ENCODE results near the gene SORCS2.

Gene SORCS2

GRCh38 chr4:7367406-7367805 lies 175.1 kb downstream of the SORCS2 start:
- DNase-seq (ENCODE audit: low read depth in 3 of 3, low spot score in 1 of 3): no peak

- no peak for DNase-seq (ENCODE audit: low read depth in 3 of 3, low spot score in 1 of 3)
Observed at GRCh38 chr4:7367864-7368277, 175.5 kb downstream of the SORCS2 start.

DNA sequence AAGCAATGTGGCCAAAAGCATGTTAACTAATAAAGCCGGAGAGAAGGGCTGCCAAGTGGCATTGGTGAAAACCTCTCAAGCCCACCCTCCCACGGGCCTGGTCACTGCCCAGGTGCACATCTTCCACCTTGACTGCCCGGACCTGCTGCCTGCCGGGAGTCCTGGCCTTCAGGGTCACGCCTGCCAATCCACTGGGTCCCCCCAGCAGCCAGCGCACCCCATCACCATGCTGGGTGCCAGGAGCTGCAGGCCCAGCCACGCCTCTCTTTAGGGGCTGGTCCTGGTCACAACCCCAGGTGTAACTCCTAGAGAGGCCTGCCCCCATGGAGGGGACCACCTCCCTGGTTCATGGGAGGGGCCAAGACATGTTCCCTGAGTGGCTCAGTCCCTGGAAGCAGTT lies 176.0 kb downstream of the SORCS2 start:
- DNase-seq (ENCODE audit: low read depth in 3 of 3, low spot score in 1 of 3): no peak

DNA sequence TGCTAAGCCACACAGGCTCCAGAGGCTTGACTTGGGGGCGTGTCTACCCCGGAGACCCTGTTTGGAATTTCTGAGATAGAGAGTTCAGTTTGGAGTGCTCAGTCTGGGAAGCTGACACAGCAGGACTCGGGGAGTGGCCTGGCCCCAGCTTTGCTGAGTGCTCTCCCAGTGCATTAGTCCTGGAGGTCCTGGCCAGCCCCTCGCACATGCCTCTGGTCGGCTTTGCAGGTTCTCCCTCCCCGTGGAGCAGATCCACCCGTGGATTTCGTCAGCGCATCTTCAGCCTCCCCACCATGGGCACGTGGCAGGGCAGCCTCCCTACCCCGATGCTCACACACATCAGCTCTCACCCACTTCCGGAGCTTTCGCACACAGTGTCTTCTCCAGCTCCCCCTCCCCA lies 177.2 kb downstream of the SORCS2 start:
- no peak for DNase-seq (ENCODE audit: low read depth in 3 of 3, low spot score in 1 of 3)

- DNase-seq (ENCODE audit: low read depth in 3 of 3, low spot score in 1 of 3): no peak
Observed at GRCh38 chr4:7370038-7370437, 177.7 kb downstream of the SORCS2 start.

DNA sequence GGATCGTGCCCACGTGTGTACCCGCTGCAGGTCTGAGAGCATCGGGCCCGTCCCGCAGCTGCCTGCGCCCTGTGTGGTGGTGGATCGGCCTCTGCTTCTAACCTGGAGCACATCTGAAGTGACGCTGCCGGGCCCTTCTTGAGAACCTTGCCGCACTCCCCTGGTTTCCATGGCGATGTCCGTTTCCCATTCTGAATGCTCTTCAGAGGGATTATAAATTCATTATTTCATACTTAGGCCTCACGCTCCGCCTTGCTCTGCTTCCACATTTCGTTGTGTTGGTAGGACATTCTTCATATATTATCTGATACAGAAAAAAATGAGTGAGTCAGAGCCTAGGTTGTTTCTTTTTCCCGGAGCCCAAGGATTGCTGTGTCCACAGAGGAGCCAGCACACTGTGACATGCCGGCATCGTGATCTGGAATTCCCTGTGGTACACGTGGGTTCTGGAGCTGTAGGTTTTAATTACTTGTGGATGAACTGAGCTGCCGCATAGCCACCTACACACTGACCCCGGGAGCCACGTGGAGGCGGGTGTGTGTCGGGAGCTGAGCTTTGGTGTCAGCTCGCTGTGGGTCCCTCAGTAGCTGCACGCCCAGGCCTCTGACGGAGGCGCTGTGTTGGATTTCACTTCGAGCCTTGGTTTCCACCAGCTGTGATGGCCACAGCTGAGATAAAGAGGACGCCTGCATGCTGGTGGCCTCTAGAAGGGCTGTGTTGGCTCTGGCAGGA lies 179.0 kb downstream of the SORCS2 start:
- no peak for DNase-seq (ENCODE audit: low read depth in 3 of 3, low spot score in 1 of 3)

GRCh38 chr4:7372673-7373072 lies 180.3 kb downstream of the SORCS2 start:
- no peak for DNase-seq (ENCODE audit: low read depth in 3 of 3, low spot score in 1 of 3)

GRCh38 chr4:7374571-7374970 lies 182.2 kb downstream of the SORCS2 start:
- no peak for DNase-seq (ENCODE audit: low read depth in 3 of 3, low spot score in 1 of 3)

GRCh38 chr4:7375427-7375826 lies 183.1 kb downstream of the SORCS2 start:
- DNase-seq (ENCODE audit: low read depth in 3 of 3, low spot score in 1 of 3): no peak

GRCh38 chr4:7377223-7377865 lies 185.0 kb downstream of the SORCS2 start:
- no peak for DNase-seq (ENCODE audit: low read depth in 3 of 3, low spot score in 1 of 3)

- no peak for DNase-seq (ENCODE audit: low read depth in 3 of 3, low spot score in 1 of 3)
Observed at GRCh38 chr4:7379186-7379585, 186.8 kb downstream of the SORCS2 start.

DNA sequence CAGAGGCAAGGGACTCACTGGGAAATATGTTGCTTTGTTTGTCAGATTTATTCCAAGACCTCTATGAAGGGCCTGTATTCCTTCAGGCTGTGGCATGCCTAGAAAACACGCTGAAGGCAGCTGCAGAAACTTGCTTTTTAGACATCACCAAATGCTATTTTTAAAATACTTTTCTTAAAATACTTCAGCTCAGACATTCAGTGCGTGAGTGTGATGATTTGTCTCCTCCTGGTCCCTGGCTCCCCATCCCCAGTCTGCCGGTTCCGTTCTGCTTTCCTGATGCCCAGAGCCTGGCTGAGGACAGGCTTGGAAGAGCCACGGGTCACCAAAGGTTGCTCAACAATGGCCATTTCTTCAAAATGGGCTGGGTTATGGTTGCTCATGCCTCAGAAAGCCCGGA lies 187.4 kb downstream of the SORCS2 start:
- DNase-seq (ENCODE audit: low read depth in 3 of 3, low spot score in 1 of 3): no peak

DNA sequence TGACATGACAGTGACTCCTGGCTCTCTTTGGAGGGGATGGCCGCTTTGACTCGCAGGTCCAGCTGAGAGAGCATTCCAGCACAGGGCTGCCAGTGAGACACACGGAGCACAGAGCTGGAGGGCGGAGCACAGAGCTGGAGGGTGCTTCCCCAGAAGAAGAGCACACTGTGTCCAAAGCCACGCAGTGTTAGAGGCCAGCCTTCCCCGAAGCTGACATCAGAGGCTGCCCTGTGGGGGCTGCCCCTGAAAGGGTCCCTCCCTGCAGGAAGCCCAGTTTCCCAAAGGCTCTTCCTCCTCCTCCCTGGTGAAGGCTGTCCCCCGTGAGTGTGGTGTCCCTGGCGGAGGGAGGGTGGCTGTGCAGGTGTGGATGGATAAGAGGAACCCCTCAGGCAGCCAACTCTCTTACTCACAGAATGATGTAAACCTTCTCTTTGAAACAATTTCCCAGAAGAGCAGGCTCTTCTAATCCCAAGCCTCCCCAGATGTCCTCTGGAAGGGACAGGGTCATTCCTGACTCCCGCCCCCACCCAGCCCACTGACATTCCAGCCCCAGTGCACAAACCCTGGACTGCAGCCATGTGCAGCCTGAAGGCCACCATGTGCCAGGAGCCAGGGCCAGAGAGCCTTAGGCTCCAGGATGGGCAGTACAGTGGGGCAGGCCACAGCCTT lies 189.0 kb downstream of the SORCS2 start:
- DNase-seq (ENCODE audit: low read depth in 3 of 3, low spot score in 1 of 3): no peak

DNA sequence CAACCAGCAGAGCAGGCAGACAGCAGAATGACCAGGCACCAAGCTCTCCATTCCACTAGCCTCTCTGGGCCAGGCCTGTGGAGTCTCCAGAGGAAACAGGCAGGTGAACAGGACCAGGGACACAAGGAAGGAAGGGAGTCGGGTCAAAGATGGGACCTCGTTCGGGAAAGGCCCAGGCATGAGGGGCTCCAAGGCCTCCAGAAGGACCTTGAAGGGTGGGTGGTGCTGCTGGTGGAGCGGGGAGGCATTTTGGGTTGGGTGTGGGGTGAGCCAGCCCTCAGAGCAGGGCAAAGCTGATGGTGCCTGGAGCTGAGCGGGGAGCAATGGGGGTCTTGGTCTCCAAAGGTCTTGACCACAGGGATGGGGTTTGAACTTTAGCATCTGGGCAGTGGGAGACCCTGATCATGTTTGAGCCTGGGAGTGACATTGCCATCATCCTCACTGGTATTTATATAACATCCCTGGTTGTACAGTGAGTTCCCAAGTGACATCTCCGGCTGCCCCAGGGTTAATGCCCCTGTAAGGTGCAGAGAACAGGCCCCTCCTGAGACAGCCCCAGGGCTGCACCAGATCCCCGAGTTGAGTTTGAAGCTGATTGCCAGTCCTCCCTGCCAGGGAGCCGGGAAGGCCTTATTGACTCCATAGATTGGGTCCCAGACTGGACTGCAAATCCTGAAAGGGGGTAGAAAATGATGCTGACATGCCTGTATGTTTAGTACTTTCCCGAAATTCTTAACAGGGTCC lies 189.7 kb downstream of the SORCS2 start:
- DNase-seq (ENCODE audit: low read depth in 3 of 3, low spot score in 1 of 3): no peak

DNA sequence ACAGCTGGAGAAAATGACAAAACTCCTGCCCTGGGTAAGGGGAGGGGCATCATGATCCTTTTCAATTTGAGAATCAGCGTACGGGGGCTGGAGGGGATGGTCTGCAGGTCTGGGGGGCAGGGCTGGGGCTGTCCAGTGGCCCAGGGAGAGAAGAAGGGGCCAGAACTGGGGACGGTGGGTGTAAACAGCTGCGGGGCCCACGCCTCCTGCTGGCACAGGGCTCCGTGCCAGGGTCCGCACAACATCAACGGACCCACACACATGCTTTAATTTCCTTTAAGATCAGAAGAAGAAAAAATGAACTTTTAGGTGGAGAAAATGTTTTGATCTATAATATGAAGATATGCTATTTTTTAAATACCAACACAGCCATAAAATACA lies 190.3 kb downstream of the SORCS2 start:
- no peak for DNase-seq (ENCODE audit: low read depth in 3 of 3, low spot score in 1 of 3)

- DNase-seq (ENCODE audit: low read depth in 3 of 3, low spot score in 1 of 3): no peak
Observed at GRCh38 chr4:7383266-7383665, 190.9 kb downstream of the SORCS2 start.

GRCh38 chr4:7384003-7384928 lies 191.9 kb downstream of the SORCS2 start:
- DNase-seq (ENCODE audit: low read depth in 3 of 3, low spot score in 1 of 3): no peak

GRCh38 chr4:7384929-7385890 lies 192.9 kb downstream of the SORCS2 start:
- DNase-seq (ENCODE audit: low read depth in 3 of 3, low spot score in 1 of 3): no peak

DNA sequence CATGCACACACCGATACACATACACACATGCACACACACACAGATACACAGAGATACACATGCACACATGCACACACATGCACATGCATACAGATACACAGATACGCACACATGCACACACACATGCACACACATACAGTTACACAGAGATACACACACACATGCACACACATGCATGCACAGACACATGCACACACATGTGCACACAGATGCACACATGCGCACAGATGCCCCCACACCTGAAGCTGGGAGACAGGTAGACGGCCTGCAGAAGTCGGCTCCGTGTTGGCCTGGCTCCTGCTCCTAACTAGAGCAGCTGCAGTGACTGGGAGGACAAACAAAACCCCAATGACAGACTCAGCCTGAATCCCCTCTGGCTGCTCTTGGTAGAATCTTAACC lies 195.6 kb downstream of the SORCS2 start:
- no peak for DNase-seq (ENCODE audit: low read depth in 3 of 3, low spot score in 1 of 3)

GRCh38 chr4:7388627-7389026 lies 196.3 kb downstream of the SORCS2 start:
- no peak for DNase-seq (ENCODE audit: low read depth in 3 of 3, low spot score in 1 of 3)
